CD14-positive monocyte (primary cell): ENCODE results near the gene SIGLEC10. TPM values are rescaled to one million over a fixed set of nuclear protein-coding genes. Genes with fewer than 3 reads are reported as not detected.
A peak's percentile ranks its signal among the peaks of the same experiment; 100 is the strongest.

Experiments used
- DNase-seq, 3 donors: peaks; one replicate each; pipeline ENCODE4 v3.0.0-alpha.2; 2011 to 2022
- H2AFZ ChIP-seq: 2 replicates; pipeline ENCODE4 v1.6.0; 2012; ENCODE audit warnings: mild to moderate bottlenecking, low read depth, low read length, inconsistent platforms; ENCODE audit not compliant: insufficient read depth, poor library complexity, severe bottlenecking
- H3K27ac ChIP-seq, 2 donors: 1 replicate in 1 of 2; 2 replicates in 1 of 2; pipeline ENCODE4 v1.5.1; 2012 to 2013; ENCODE audit warnings: low read length in 2 of 2, control low read depth in 1 of 2, inconsistent platforms in 1 of 2, low read depth in 1 of 2, mild to moderate bottlenecking in 1 of 2
- H3K27me3 ChIP-seq, 2 donors: one replicate each; pipeline versions ENCODE4 v1.6.0 to v1.6.1; 2011 to 2013; ENCODE audit warnings: low read length in 2 of 2; ENCODE audit not compliant: control insufficient read depth in 2 of 2, insufficient read depth in 2 of 2
- H3K36me3 ChIP-seq, 2 donors: replicated peaks in 1 of 2; 1 replicate in 1 of 2; 2 replicates in 1 of 2; pipeline versions ENCODE4 v1.5.1 to v1.6.1; 2012 to 2013; ENCODE audit warnings: low read length in 2 of 2, control low read depth in 1 of 2, inconsistent platforms in 1 of 2, mild to moderate bottlenecking in 1 of 2; ENCODE audit not compliant: insufficient read depth in 2 of 2, control insufficient read depth in 1 of 2
- H3K4me1 ChIP-seq, 2 donors: 1 replicate in 1 of 2; 2 replicates in 1 of 2; pipeline versions ENCODE4 v1.5.1 to v1.6.1; 2012 to 2013; ENCODE audit warnings: low read length in 2 of 2, control low read depth in 1 of 2, inconsistent platforms in 1 of 2, mild to moderate bottlenecking in 1 of 2, moderate library complexity in 1 of 2; ENCODE audit not compliant: insufficient read depth in 2 of 2, control insufficient read depth in 1 of 2
- H3K4me2 ChIP-seq: replicated peaks from 2 replicates; pipeline ENCODE3; 2012; ENCODE audit warnings: low read length, moderate library complexity, mild to moderate bottlenecking; ENCODE audit not compliant: poor library complexity, severe bottlenecking; ENCODE audit errors: extremely low read depth
- H3K4me3 ChIP-seq, 3 experiments: fragments of 200-600 bp in 1 of 3; sonication (generic) in 1 of 3; replicated peaks in 1 of 3; 1 replicate in 2 of 3; 2 replicates in 1 of 3; pipeline ENCODE4 v1.5.1; 2011 to 2013; ENCODE audit warnings: low read length in 3 of 3, mild to moderate bottlenecking in 3 of 3, control low read depth in 2 of 3, low read depth in 2 of 3, inconsistent platforms in 1 of 3, moderate library complexity in 1 of 3
- H3K79me2 ChIP-seq: 2 replicates; pipeline ENCODE4 v1.6.0; 2012; ENCODE audit warnings: mild to moderate bottlenecking, control low read depth, inconsistent platforms, low read length, moderate library complexity; ENCODE audit not compliant: insufficient read depth
- H3K9ac ChIP-seq: 2 replicates; pipeline ENCODE4 v1.6.0; 2017; ENCODE audit warnings: low read length, mild to moderate bottlenecking; ENCODE audit not compliant: insufficient read depth, poor library complexity, severe bottlenecking
- H3K9me3 ChIP-seq, 2 donors: replicated peaks in 1 of 2; 1 replicate in 1 of 2; 2 replicates in 1 of 2; pipeline versions ENCODE4 v1.5.1 to v1.6.1; 2012 to 2013; ENCODE audit warnings: low read length in 2 of 2, control low read depth in 1 of 2; ENCODE audit not compliant: control insufficient read depth in 1 of 2, insufficient read depth in 1 of 2
- H4K20me1 ChIP-seq: 2 replicates; pipeline ENCODE4 v1.6.0; 2012; ENCODE audit warnings: mild to moderate bottlenecking, low read length, control low read depth, moderate library complexity; ENCODE audit not compliant: insufficient read depth
- H3K27ac Mint-ChIP-seq, 7 donors: one replicate each; pipeline ENCODE4 v1.8.0; 2020; ENCODE audit warnings: mild to moderate bottlenecking in 7 of 7, mixed read lengths in 7 of 7, moderate library complexity in 6 of 7, inconsistent platforms in 2 of 7
- H3K27me3 Mint-ChIP-seq, 3 donors: one replicate each; pipeline ENCODE4 v1.8.0; 2021 to 2022; ENCODE audit warnings: low read depth in 3 of 3, mild to moderate bottlenecking in 3 of 3, mixed read lengths in 3 of 3, moderate library complexity in 3 of 3, inconsistent platforms in 1 of 3
- H3K36me3 Mint-ChIP-seq, 2 donors: one replicate each; pipeline ENCODE4 v1.8.0; 2020; ENCODE audit warnings: mixed read lengths in 2 of 2, inconsistent platforms in 1 of 2, mild to moderate bottlenecking in 1 of 2
- H3K4me1 Mint-ChIP-seq: one replicate; pipeline ENCODE4 v1.8.0; 2020; ENCODE audit warnings: mild to moderate bottlenecking, mixed read lengths
- H3K4me3 Mint-ChIP-seq, 2 donors: one replicate each; pipeline ENCODE4 v1.8.0; 2020; ENCODE audit warnings: mild to moderate bottlenecking in 2 of 2, mixed read lengths in 2 of 2, moderate library complexity in 1 of 2
- H3K9me3 Mint-ChIP-seq, 7 donors: one replicate each; pipeline ENCODE4 v1.8.0; 2020 to 2022; ENCODE audit warnings: mixed read lengths in 7 of 7, mild to moderate bottlenecking in 6 of 7, moderate library complexity in 6 of 7, inconsistent platforms in 2 of 7
- CTCF ChIP-seq: fragments of 200-600 bp; IDR thresholded peaks from one replicate; pipeline ENCODE4 v1.8.0; 2022; ENCODE audit warnings: antibody characterized with exemption, mild to moderate bottlenecking
- WGBS: methylation state at CpG from one replicate; pipeline ENCODE4 v1.1.5; 2013; ENCODE audit warnings: missing lambda C conversion rate; ENCODE audit not compliant: insufficient coverage; 5-methylcytosine and 5-hydroxymethylcytosine counted together
- intact Hi-C, 2 donors: fragments of 100-400 bp; cut with micrococcal nuclease; formaldehyde crosslinking; loops; one replicate each; pipeline versions ENCODE4 v1.15.0 to v1.15.1; 2023
- polyA plus RNA-seq, 3 donors: library from polyadenylated mRNA; depleted of rRNA in 1 of 3; unstranded in 2 of 3; stranded (reverse) in 1 of 3; fragments of 300-500 nt in 2 of 3; fragments of >200 nt in 1 of 3; fragmentation: Illumina TruSeq in 2 of 3; gene quantifications; 1 replicate in 2 of 3; 2 replicates in 1 of 3; pipeline ENCODE4 v1.2.3, GENCODE V29; 2012 to 2021

Gene SIGLEC10
- polyA plus RNA-seq, 3 donors: 16.6 to 114 (median 64.9) TPM

- peak overlapping the region in 1 of 7 donors; percentile 62 for H3K27ac Mint-ChIP-seq
- Histone ChIP-seq H3K9ac (no peak overlapping the region), H3K27me3 (no peaks in the 10 kb centered on the region), H3K4me2 (no peak overlapping the region), H3K27ac (no peak overlapping the region), H3K4me1 (peaks cover 11 to 12% of the 10 kb centered on the region in 2 donors), H3K36me3 (no peaks in the 10 kb centered on the region), H3K9me3 (no peaks in the 10 kb centered on the region), H3K4me3 (no peak overlapping the region), H4K20me1 (no peaks in the 10 kb centered on the region), H3K79me2 (no peaks in the 10 kb centered on the region), H2AFZ (no peak overlapping the region)
- no peak for DNase-seq
- H3K9me3 Mint-ChIP-seq: peaks cover 0 to 2% (median under 1%) of the 10 kb centered on the region in 7 donors
- H3K27me3 Mint-ChIP-seq: peaks cover 0 to 3% (median 1%) of the 10 kb centered on the region in 3 donors
- intact Hi-C loops: no loop called here
- no peak for TF ChIP-seq CTCF
- H3K4me3 Mint-ChIP-seq: peak overlapping the region in 1 of 2 donors; percentile 37
- H3K4me1 Mint-ChIP-seq: peaks cover 14% of the 10 kb centered on the region
- 94% methylated on average over 14 of the region's 14 CpGs for WGBS
- H3K36me3 Mint-ChIP-seq: no peaks in the 10 kb centered on the region
These were observed 30.4 kb downstream of the SIGLEC10 start for GRCh38 chr19:51386882-51387520.

- Histone ChIP-seq H3K9ac (no peak overlapping the region), H3K4me1 (no peaks in the 10 kb centered on the region), H3K27me3 (no peaks in the 10 kb centered on the region), H3K9me3 (peaks cover 7 to 10% of the 10 kb centered on the region in 2 donors), H3K36me3 (no peaks in the 10 kb centered on the region), H3K4me3 (no peak overlapping the region), H4K20me1 (no peaks in the 10 kb centered on the region), H3K27ac (no peak overlapping the region), H3K79me2 (no peaks in the 10 kb centered on the region), H2AFZ (no peak overlapping the region), H3K4me2 (no peak overlapping the region)
- H3K4me1 Mint-ChIP-seq: peaks cover 8% of the 10 kb centered on the region
- intact Hi-C loops: no loop called here
- no peaks in the 10 kb centered on the region for H3K36me3 Mint-ChIP-seq
- no peak overlapping the region for H3K27ac Mint-ChIP-seq
- peaks cover 0 to 2% (median 0%) of the 10 kb centered on the region in 3 donors for H3K27me3 Mint-ChIP-seq
- WGBS: 95% methylated on average over 4 of the region's 4 CpGs
- no peak overlapping the region for H3K4me3 Mint-ChIP-seq
- DNase-seq: no peak
- peaks cover 3 to 11% (median 8%) of the 10 kb centered on the region in 7 donors for H3K9me3 Mint-ChIP-seq
- no peak for TF ChIP-seq CTCF
These were observed 35.4 kb downstream of the SIGLEC10 start for GRCh38 chr19:51382004-51382403.
